ENCODE measurements around the gene CNTN4.

Gene CNTN4

GRCh38 chr3:3080309-3080708, 981.6 kb downstream of the CNTN4 start:
- TF ChIP-seq EZH2 (IDR thresholded peaks at IDR 0.05; ENCODE audit: borderline replicate concordance, low read length) (no peak), CTCF (IDR thresholded peaks at IDR 0.05; ENCODE audit: low read length) (no peak)
- H3K27ac ChIP-seq (ENCODE audit: low read depth, low read length, poor library complexity, severe bottlenecking): no peak overlapping the region
- no peak overlapping the region for H3K4me2 ChIP-seq (ENCODE audit: low read length)
- H4K20me1 ChIP-seq (ENCODE audit: insufficient read depth, low read length): no peaks in the 10 kb centered on the region
- H3K27me3 ChIP-seq (ENCODE audit: insufficient read depth, low read length): no peaks in the 10 kb centered on the region
- no peaks in the 10 kb centered on the region for H3K36me3 ChIP-seq (ENCODE audit: insufficient read depth, low read length)
- no peaks in the 10 kb centered on the region for H3K4me1 ChIP-seq (ENCODE audit: insufficient read depth, low read length, severe bottlenecking)
- H3K9me3 ChIP-seq (ENCODE audit: low read length): no peaks in the 10 kb centered on the region
- no peaks in the 10 kb centered on the region for H3K79me2 ChIP-seq (ENCODE audit: insufficient read depth, low read length)
- H2AFZ ChIP-seq (ENCODE audit: low read length): no peak overlapping the region
- no peak overlapping the region for H3K4me3 ChIP-seq (ENCODE audit: low read depth, low read length, poor library complexity, severe bottlenecking)
- H3K9ac ChIP-seq (ENCODE audit: low read length): no peak overlapping the region
- H3F3A ChIP-seq (ENCODE audit: insufficient read depth, low read length): no peaks in the 10 kb centered on the region
- H3K9me2 ChIP-seq (ENCODE audit: low read depth, low read length): no peaks in the 10 kb centered on the region

GRCh38 chr3:3081381-3082233, 982.9 kb downstream of the CNTN4 start:
- H3K9ac ChIP-seq (ENCODE audit: low read length): no peak overlapping the region
- no peaks in the 10 kb centered on the region for H3K36me3 ChIP-seq (ENCODE audit: insufficient read depth, low read length)
- H3K79me2 ChIP-seq (ENCODE audit: insufficient read depth, low read length): no peaks in the 10 kb centered on the region
- no peaks in the 10 kb centered on the region for H3F3A ChIP-seq (ENCODE audit: insufficient read depth, low read length)
- TF ChIP-seq EZH2 (IDR thresholded peaks at IDR 0.05; ENCODE audit: borderline replicate concordance, low read length) (no peak), CTCF (IDR thresholded peaks at IDR 0.05; ENCODE audit: low read length) (no peak)
- no peaks in the 10 kb centered on the region for H3K27me3 ChIP-seq (ENCODE audit: insufficient read depth, low read length)
- H3K4me3 ChIP-seq (ENCODE audit: low read depth, low read length, poor library complexity, severe bottlenecking): no peak overlapping the region
- no peaks in the 10 kb centered on the region for H3K9me2 ChIP-seq (ENCODE audit: low read depth, low read length)
- no peaks in the 10 kb centered on the region for H3K9me3 ChIP-seq (ENCODE audit: low read length)
- H2AFZ ChIP-seq (ENCODE audit: low read length): no peak overlapping the region
- no peak overlapping the region for H3K27ac ChIP-seq (ENCODE audit: low read depth, low read length, poor library complexity, severe bottlenecking)
- no peak overlapping the region for H3K4me2 ChIP-seq (ENCODE audit: low read length)
- no peaks in the 10 kb centered on the region for H3K4me1 ChIP-seq (ENCODE audit: insufficient read depth, low read length, severe bottlenecking)
- no peaks in the 10 kb centered on the region for H4K20me1 ChIP-seq (ENCODE audit: insufficient read depth, low read length)

- Histone ChIP-seq H3K9me3 (ENCODE audit: low read length) (no peaks in the 10 kb centered on the region), H3K9ac (ENCODE audit: low read length) (no peak overlapping the region), H3K9me2 (ENCODE audit: low read depth, low read length) (no peaks in the 10 kb centered on the region), H2AFZ (ENCODE audit: low read length) (no peak overlapping the region), H3K4me1 (ENCODE audit: insufficient read depth, low read length, severe bottlenecking) (no peaks in the 10 kb centered on the region), H3K27ac (ENCODE audit: low read depth, low read length, poor library complexity, severe bottlenecking) (no peak overlapping the region), H4K20me1 (ENCODE audit: insufficient read depth, low read length) (no peaks in the 10 kb centered on the region), H3K79me2 (ENCODE audit: insufficient read depth, low read length) (no peaks in the 10 kb centered on the region), H3F3A (ENCODE audit: insufficient read depth, low read length) (no peaks in the 10 kb centered on the region), H3K27me3 (ENCODE audit: insufficient read depth, low read length) (no peaks in the 10 kb centered on the region), H3K36me3 (ENCODE audit: insufficient read depth, low read length) (no peaks in the 10 kb centered on the region), H3K4me2 (ENCODE audit: low read length) (no peak overlapping the region), H3K4me3 (ENCODE audit: low read depth, low read length, poor library complexity, severe bottlenecking) (no peak overlapping the region)
- TF ChIP-seq EZH2 (IDR thresholded peaks at IDR 0.05; ENCODE audit: borderline replicate concordance, low read length) (no peak), CTCF (IDR thresholded peaks at IDR 0.05; ENCODE audit: low read length) (no peak)
Observed at GRCh38 chr3:3082234-3082924, 983.7 kb downstream of the CNTN4 start.
